Measurements from ENCODE around the gene HAPLN2. TPM values are rescaled to one million over a fixed set of nuclear protein-coding genes. Genes with fewer than 3 reads are reported as not detected.

The HAPLN2 gene
- polyA plus RNA-seq, 1 donor (not counting 4 experiments of a cell fraction or from before 2014, with no cell fraction given): not detected

- TF ChIP-seq EZH2 (IDR thresholded peaks at IDR 0.05; ENCODE audit: low read length): peak; percentile 43
- TF ChIP-seq CTCF (optimal IDR thresholded peaks at IDR 0.05 in 1 of 3, IDR thresholded peaks at IDR 0.05 in 1 of 3, conservative IDR thresholded peaks at IDR 0.05 in 1 of 3; ENCODE audit: extremely low read depth in 1 of 3, insufficient read depth in 2 of 3, low read length in 3 of 3): no peak
- peaks cover 97% of the 10 kb centered on the region for H3K27me3 ChIP-seq (ENCODE audit: control insufficient read depth, extremely low read depth, insufficient read depth, low read length)
- no peak overlapping the region for H3K4me3 ChIP-seq (ENCODE audit: control insufficient read depth in 2 of 3, extremely low read depth in 1 of 3, insufficient read depth in 2 of 3, low read depth in 1 of 3, low read length in 3 of 3)
- dilution Hi-C loops (cut with MboI; ENCODE audit: extremely low pct_ligation_motif_present, low sequenced_read_pairs): no loop called here
- H3K4me2 ChIP-seq (ENCODE audit: control insufficient read depth, extremely low read depth, insufficient read depth, low read depth, low read length): no peak overlapping the region
- no peak overlapping the region for H3K27ac ChIP-seq (ENCODE audit: control insufficient read depth, insufficient read depth, low read length)
- H2AFZ ChIP-seq (ENCODE audit: control insufficient read depth, low read length): no peak overlapping the region
- no peaks in the 10 kb centered on the region for H3K79me2 ChIP-seq (ENCODE audit: control insufficient read depth, insufficient read depth, low read length)
- no peaks in the 10 kb centered on the region for H3K4me1 ChIP-seq (ENCODE audit: control insufficient read depth, extremely low read depth, insufficient read depth, low read length)
- H3K9me3 ChIP-seq (ENCODE audit: control insufficient read depth, low read depth, low read length): no peaks in the 10 kb centered on the region
- no peaks in the 10 kb centered on the region for H3K36me3 ChIP-seq (ENCODE audit: control insufficient read depth in 2 of 2, extremely low read depth in 1 of 2, insufficient read depth in 2 of 2, low read length in 2 of 2)
- no peaks in the 10 kb centered on the region for H4K20me1 ChIP-seq (ENCODE audit: control insufficient read depth, extremely low read depth, insufficient read depth, low read length)
- FAIRE-seq: no peak
- no peak for DNase-seq (ENCODE audit: low read depth, low spot score)
- no peak overlapping the region for H3K9ac ChIP-seq (ENCODE audit: control insufficient read depth, extremely low read depth, insufficient read depth, low read length)
- peaks cover 2% of the 10 kb centered on the region for H3K9me1 ChIP-seq (ENCODE audit: control insufficient read depth, extremely low read depth, insufficient read depth, low read length)
Observed at GRCh38 chr1:156644640-156645039, 25.4 kb downstream of the HAPLN2 start.

- Histone ChIP-seq H3K36me3 (ENCODE audit: control insufficient read depth in 2 of 2, extremely low read depth in 1 of 2, insufficient read depth in 2 of 2, low read length in 2 of 2) (no peaks in the 10 kb centered on the region), H3K27ac (ENCODE audit: control insufficient read depth, insufficient read depth, low read length) (no peak overlapping the region), H3K9me1 (ENCODE audit: control insufficient read depth, extremely low read depth, insufficient read depth, low read length) (peaks cover 2% of the 10 kb centered on the region), H3K27me3 (ENCODE audit: control insufficient read depth, extremely low read depth, insufficient read depth, low read length) (peaks cover 97% of the 10 kb centered on the region), H3K4me3 (ENCODE audit: control insufficient read depth in 2 of 3, extremely low read depth in 1 of 3, insufficient read depth in 2 of 3, low read depth in 1 of 3, low read length in 3 of 3) (no peak overlapping the region), H2AFZ (ENCODE audit: control insufficient read depth, low read length) (no peak overlapping the region), H4K20me1 (ENCODE audit: control insufficient read depth, extremely low read depth, insufficient read depth, low read length) (no peaks in the 10 kb centered on the region), H3K9me3 (ENCODE audit: control insufficient read depth, low read depth, low read length) (no peaks in the 10 kb centered on the region), H3K79me2 (ENCODE audit: control insufficient read depth, insufficient read depth, low read length) (no peaks in the 10 kb centered on the region), H3K4me2 (ENCODE audit: control insufficient read depth, extremely low read depth, insufficient read depth, low read depth, low read length) (no peak overlapping the region), H3K4me1 (ENCODE audit: control insufficient read depth, extremely low read depth, insufficient read depth, low read length) (no peaks in the 10 kb centered on the region), H3K9ac (ENCODE audit: control insufficient read depth, extremely low read depth, insufficient read depth, low read length) (no peak overlapping the region)
- DNase-seq (ENCODE audit: low read depth, low spot score) (no peak), FAIRE-seq (no peak)
- TF ChIP-seq CTCF (optimal IDR thresholded peaks at IDR 0.05 in 1 of 3, IDR thresholded peaks at IDR 0.05 in 1 of 3, conservative IDR thresholded peaks at IDR 0.05 in 1 of 3; ENCODE audit: extremely low read depth in 1 of 3, insufficient read depth in 2 of 3, low read length in 3 of 3) (no peak), EZH2 (IDR thresholded peaks at IDR 0.05; ENCODE audit: low read length) (no peak)
- dilution Hi-C loops (cut with MboI; ENCODE audit: extremely low pct_ligation_motif_present, low sequenced_read_pairs): no loop called here
Observed at GRCh38 chr1:156645056-156645455, 25.8 kb downstream of the HAPLN2 start.

All from keratinocyte (primary cell).